Nucleus accumbens (tissue), 56 donors: ENCODE measurements around the gene CCDC167.

ENCODE experiments used
- DNase-seq, 56 donors: peaks; one replicate each; lab custom pipeline; 2025; lab: John Stamatoyannopoulos, UW

CCDC167 gene

GRCh38 chr6:37435816-37436215, 63.9 kb downstream of the CCDC167 start:
- no peak for DNase-seq

GRCh38 chr6:37435373-37435772, 64.3 kb downstream of the CCDC167 start:
- no peak for DNase-seq

GRCh38 chr6:37433657-37434271, 65.9 kb downstream of the CCDC167 start:
- DNase-seq: peak in 19 of 56 donors; percentile 6 to 73 (median 43)
